HepG2 (cell line): ENCODE data around the gene PUS7. TPM values are rescaled to one million over a fixed set of nuclear protein-coding genes. Genes with fewer than 3 reads are reported as not detected.

Experiments used
- ATF6 ChIP-seq: sonication (generic); formaldehyde crosslinking; conservative IDR thresholded peaks from 2 replicates; pipeline ENCODE4 v1.4.0; 2020; ENCODE audit warnings: missing genetic modification reagents
- ATF7 ChIP-seq, 2 experiments: fragments of 450-650 bp in 1 of 2; sonication (generic) in 1 of 2; formaldehyde crosslinking in 1 of 2; IDR thresholded peaks; 2 replicates each; pipeline versions ENCODE4 v1.4.0 to v1.6.1; 2016 to 2020; ENCODE audit warnings: antibody characterized with exemption in 1 of 2, mild to moderate bottlenecking in 1 of 2, missing genetic modification reagents in 1 of 2
- BCL3 ChIP-seq: sonication (generic); formaldehyde crosslinking; IDR thresholded peaks from 2 replicates; pipeline ENCODE4 v1.5.1; 2020; ENCODE audit warnings: mild to moderate bottlenecking, missing genetic modification reagents, moderate library complexity
- PAXIP1 ChIP-seq: sonication (generic); formaldehyde crosslinking; conservative IDR thresholded peaks from 2 replicates; pipeline ENCODE4 v1.4.0; 2020; ENCODE audit warnings: mild to moderate bottlenecking, missing genetic modification reagents, moderate library complexity
- PRMT3 ChIP-seq: sonication (generic); formaldehyde crosslinking; IDR thresholded peaks from 2 replicates; pipeline ENCODE4 v1.8.1; 2022; ENCODE audit warnings: low read depth, mild to moderate bottlenecking, moderate library complexity, missing genetic modification reagents, borderline replicate concordance
- STAT5B ChIP-seq: sonication (generic); formaldehyde crosslinking; IDR thresholded peaks from 2 replicates; pipeline ENCODE4 v1.4.0; 2020; ENCODE audit warnings: missing genetic modification reagents
- TFAP4 ChIP-seq: sonication (generic); IDR thresholded peaks from 2 replicates; pipeline ENCODE4 v1.6.1; 2016; ENCODE audit warnings: low read depth, borderline replicate concordance
- TRIM24 ChIP-seq: sonication (generic); formaldehyde crosslinking; IDR thresholded peaks from 2 replicates; pipeline ENCODE4 v1.8.0; 2022; ENCODE audit warnings: mild to moderate bottlenecking, missing genetic modification reagents
- ZBTB42 ChIP-seq: sonication (generic); formaldehyde crosslinking; IDR thresholded peaks from 2 replicates; pipeline ENCODE4 v1.5.0; 2020; ENCODE audit warnings: mild to moderate bottlenecking, missing genetic modification reagents
- ZNF230 ChIP-seq: sonication (generic); formaldehyde crosslinking; IDR thresholded peaks from 2 replicates; pipeline ENCODE4 v1.4.0; 2020; ENCODE audit warnings: mild to moderate bottlenecking, missing genetic modification reagents
- ZNF256 ChIP-seq: sonication (generic); formaldehyde crosslinking; conservative IDR thresholded peaks from 2 replicates; pipeline ENCODE4 v1.4.0; 2020; ENCODE audit warnings: missing genetic modification reagents
- ZNF570 ChIP-seq: sonication (generic); formaldehyde crosslinking; IDR thresholded peaks from 2 replicates; pipeline ENCODE4 v1.4.0; 2020; ENCODE audit warnings: mild to moderate bottlenecking, missing genetic modification reagents, borderline replicate concordance
- ZNF614 ChIP-seq: IDR thresholded peaks from 2 replicates; pipeline ENCODE4 v1.6.1; 2018; ENCODE audit warnings: missing biosample characterization, missing genetic modification reagents, inconsistent platforms, borderline replicate concordance
- ZNF678 ChIP-seq: sonication (generic); formaldehyde crosslinking; IDR thresholded peaks from 2 replicates; pipeline ENCODE4 v1.4.0; 2020; ENCODE audit warnings: mild to moderate bottlenecking, missing genetic modification reagents
- ZNF720 ChIP-seq: sonication (generic); formaldehyde crosslinking; IDR thresholded peaks from 2 replicates; pipeline ENCODE4 v1.4.0; 2020; ENCODE audit warnings: missing genetic modification reagents
- ZSCAN25 ChIP-seq: sonication (generic); formaldehyde crosslinking; IDR thresholded peaks from 2 replicates; pipeline ENCODE4 v1.8.0; 2022; ENCODE audit warnings: mild to moderate bottlenecking, missing genetic modification reagents
- polyA plus RNA-seq, 8 experiments: library from polyadenylated mRNA; depleted of rRNA in 3 of 8; stranded (reverse) in 7 of 8; unstranded in 1 of 8; fragments of >200 nt; fragmentation: Illumina TruSeq in 4 of 8; extraction: Trizol in 4 of 8; gene quantifications; 2 replicates each; pipeline versions ENCODE4 v1.2.1 to v1.2.3, GENCODE V29; 2011 to 2016; ENCODE audit warnings: low read depth in 4 of 8, missing spikeins in 1 of 8, mixed read lengths in 1 of 8; ENCODE audit not compliant: insufficient read depth in 1 of 8
- total RNA-seq, 5 experiments: library from RNA; depleted of rRNA; stranded (reverse); fragments of >200 nt; fragmentation: Illumina TruSeq; extraction: Trizol; gene quantifications; 2 replicates each; pipeline ENCODE4 v1.2.3, GENCODE V29; 2016; ENCODE audit warnings: low read depth in 1 of 5

PUS7 gene
- total and polyA plus RNA-seq, 2 of the 13 experiments (the other 11 are each of a cell fraction or from before 2014, with no cell fraction given), result 14.4 to 41.2 TPM

- TF ChIP-seq ATF6 (0 out of 2 replicates have a peak, but pooled peaks have one; percentile 53), ZSCAN25 (CRISPR knock-in tag) (peak; percentile 67; the same call in 1 of the 2 replicates), TRIM24 (CRISPR knock-in tag) (no peak), BCL3 (CRISPR knock-in tag) (peak; percentile 67; the same call in 1 of the 2 replicates), TFAP4 (peak; percentile 34; the same call in 1 of the 2 replicates), ZNF720 (CRISPR knock-in tag) (no peak), ZNF570 (no peak), ZBTB42 (no peak), ZNF614 (CRISPR knock-in tag) (peak; percentile 71; the same call in 1 of the 2 replicates), PRMT3 (CRISPR knock-in tag) (peak; percentile 42; the same call in 1 of the 2 replicates), ZNF678 (CRISPR knock-in tag) (peak; percentile 85; the same call in 1 of the 2 replicates), ATF7 (IDR thresholded peaks at IDR 0.05) (no peak), ATF7 (CRISPR knock-in tag; IDR thresholded peaks at IDR 0.05) (peak; percentile 42; the same call in 1 of the 2 replicates), ZNF230 (CRISPR knock-in tag) (peak; percentile 75), PAXIP1 (CRISPR knock-in tag) (no peak), ZNF256 (CRISPR knock-in tag) (no peak), STAT5B (CRISPR knock-in tag) (no peak)
These were observed 10.0 kb upstream of the PUS7 start, which contains the start of gene RINT1 (continued) for GRCh38 chr7:105531792-105532671.
